HEK293 (cell line): ENCODE results near the gene OSTF1.

ENCODE experiments used
- CTCF ChIA-PET: fragments of 350-600 bp; formaldehyde crosslinking; extraction: SDS; loops from one replicate; lab custom pipeline; 2021; ENCODE audit warnings: antibody characterized with exemption; lab: Yijun Ruan, JAX
- POLR2A ChIA-PET: fragments of 300-600 bp; formaldehyde crosslinking; extraction: SDS; loops from one replicate; lab custom pipeline; 2020; ENCODE audit warnings: antibody characterized with exemption, inconsistent platforms; lab: Yijun Ruan, JAX
- H3K27ac ChIP-seq: fragments of 200-500 bp; sonication (Bioruptor generic); 2 replicates; pipeline ENCODE4 v1.5.1; 2014; ENCODE audit warnings: low read depth, low read length, control low read depth, inconsistent platforms; ENCODE audit errors: extremely low read depth
- H3K36me3 ChIP-seq, 2 experiments: fragments of 200-500 bp in 1 of 2; sonication (Bioruptor generic) in 1 of 2; 1 replicate in 1 of 2; 2 replicates in 1 of 2; pipeline ENCODE4 v1.5.1; 2014 to 2017; ENCODE audit warnings: inconsistent platforms in 2 of 2, low read length in 2 of 2; ENCODE audit not compliant: control insufficient read depth in 2 of 2, insufficient read depth in 1 of 2
- H3K4me1 ChIP-seq: fragments of 200-500 bp; sonication (Bioruptor generic); 2 replicates; pipeline ENCODE4 v1.5.1; 2014; ENCODE audit warnings: mild to moderate bottlenecking, low read length, inconsistent platforms; ENCODE audit not compliant: control insufficient read depth, insufficient read depth
- H3K4me3 ChIP-seq: 2 replicates; pipeline ENCODE4 v1.5.1; 2011; ENCODE audit warnings: low read depth, mild to moderate bottlenecking, control low read depth, low read length, moderate library complexity
- H3K9me3 ChIP-seq: fragments of 200-500 bp; sonication (Bioruptor generic); 2 replicates; pipeline ENCODE4 v1.5.1; 2014; ENCODE audit warnings: low read depth, low read length, inconsistent platforms; ENCODE audit not compliant: control insufficient read depth, insufficient read depth
- GLI2 ChIP-seq: fragments of 450-650 bp; formaldehyde crosslinking; IDR thresholded peaks from 2 replicates; pipeline ENCODE4; 2017; ENCODE audit warnings: missing biosample characterization, missing genetic modification characterization, low read depth, borderline replicate concordance
- KLF7 ChIP-seq: fragments of 450-650 bp; formaldehyde crosslinking; IDR thresholded peaks from 2 replicates; pipeline ENCODE4 v1.5.1; 2016; ENCODE audit warnings: missing biosample characterization, missing genetic modification characterization, borderline replicate concordance
- KLF8 ChIP-seq: fragments of 450-650 bp; formaldehyde crosslinking; IDR thresholded peaks from 2 replicates; pipeline ENCODE4 v1.5.1; 2016; ENCODE audit warnings: missing biosample characterization, missing genetic modification characterization
- ZNF2 ChIP-seq: fragments of 450-650 bp; formaldehyde crosslinking; IDR thresholded peaks from 2 replicates; pipeline ENCODE4 v1.5.1; 2016; ENCODE audit warnings: missing biosample characterization, missing genetic modification characterization
- ZNF221 ChIP-seq: fragments of 450-650 bp; formaldehyde crosslinking; IDR thresholded peaks from 2 replicates; pipeline ENCODE4 v1.5.1; 2017; ENCODE audit warnings: missing biosample characterization, missing genetic modification characterization, borderline replicate concordance
- ZNF302 ChIP-seq: fragments of 450-650 bp; formaldehyde crosslinking; IDR thresholded peaks from 2 replicates; pipeline ENCODE4 v1.5.1; 2016; ENCODE audit warnings: missing biosample characterization, missing genetic modification characterization, low read depth
- ZNF311 ChIP-seq: fragments of 450-650 bp; formaldehyde crosslinking; IDR thresholded peaks from 2 replicates; pipeline ENCODE4 v1.5.1; 2017; ENCODE audit warnings: missing biosample characterization, missing genetic modification characterization, borderline replicate concordance
- ZNF324 ChIP-seq: fragments of 450-650 bp; formaldehyde crosslinking; IDR thresholded peaks from 2 replicates; pipeline ENCODE4 v1.5.1; 2016; ENCODE audit warnings: missing biosample characterization, missing genetic modification characterization
- ZNF394 ChIP-seq: fragments of 450-650 bp; formaldehyde crosslinking; IDR thresholded peaks from 2 replicates; pipeline ENCODE4 v1.5.1; 2016; ENCODE audit warnings: missing biosample characterization, missing genetic modification characterization, mild to moderate bottlenecking, moderate library complexity, borderline replicate concordance
- ZNF404 ChIP-seq: fragments of 450-650 bp; formaldehyde crosslinking; IDR thresholded peaks from 2 replicates; pipeline ENCODE4 v1.5.1; 2017; ENCODE audit warnings: missing biosample characterization, missing genetic modification characterization
- ZNF426 ChIP-seq: fragments of 450-650 bp; formaldehyde crosslinking; IDR thresholded peaks from 2 replicates; pipeline ENCODE4 v1.5.1; 2017; ENCODE audit warnings: missing biosample characterization, missing genetic modification characterization, mild to moderate bottlenecking, inconsistent platforms, moderate library complexity
- ZNF610 ChIP-seq: fragments of 450-650 bp; formaldehyde crosslinking; IDR thresholded peaks from 2 replicates; pipeline ENCODE4 v1.5.1; 2016; ENCODE audit warnings: missing biosample characterization, missing genetic modification characterization, borderline replicate concordance
- ZNF626 ChIP-seq: fragments of 450-650 bp; sonication (Bioruptor Pico); formaldehyde crosslinking; IDR thresholded peaks from 2 replicates; pipeline ENCODE4 v1.5.1; 2018; ENCODE audit warnings: missing biosample characterization, missing genetic modification characterization, inconsistent platforms
- ZNF664 ChIP-seq: fragments of 450-650 bp; formaldehyde crosslinking; IDR thresholded peaks from 2 replicates; pipeline ENCODE4 v1.5.1; 2016; ENCODE audit warnings: missing biosample characterization, missing genetic modification characterization
- ZNF747 ChIP-seq: fragments of 450-650 bp; formaldehyde crosslinking; IDR thresholded peaks from 2 replicates; pipeline ENCODE4 v1.5.1; 2016; ENCODE audit warnings: missing biosample characterization, missing genetic modification characterization
- ZNF792 ChIP-seq: fragments of 450-650 bp; formaldehyde crosslinking; IDR thresholded peaks from 2 replicates; pipeline ENCODE4 v1.5.1; 2016; ENCODE audit warnings: missing biosample characterization, missing genetic modification characterization
- ZNF843 ChIP-seq: fragments of 450-650 bp; formaldehyde crosslinking; IDR thresholded peaks from 2 replicates; pipeline ENCODE4 v1.5.1; 2016; ENCODE audit warnings: missing biosample characterization, missing genetic modification characterization
- TF ChIP-seq, protein P1 (sequence below): fragments of 450-650 bp; formaldehyde crosslinking; IDR thresholded peaks from 2 replicates; pipeline ENCODE4 v1.5.1; 2016; ENCODE audit warnings: missing biosample characterization, missing genetic modification characterization, low read depth
- TF ChIP-seq, protein P2 (sequence below): fragments of 450-650 bp; formaldehyde crosslinking; IDR thresholded peaks from 2 replicates; pipeline ENCODE4 v1.5.1; 2017; ENCODE audit warnings: missing biosample characterization, missing genetic modification characterization
- TF ChIP-seq, protein P3 (sequence below): fragments of 450-650 bp; formaldehyde crosslinking; conservative IDR thresholded peaks from 2 replicates; pipeline ENCODE4 v1.5.1; 2016; ENCODE audit warnings: low read depth, missing biosample characterization, missing genetic modification characterization
- TF ChIP-seq, protein P4 (sequence below): fragments of 450-650 bp; formaldehyde crosslinking; IDR thresholded peaks from 2 replicates; pipeline ENCODE4 v1.5.1; 2016; ENCODE audit warnings: missing biosample characterization, missing genetic modification characterization
- TF ChIP-seq, protein P5 (sequence below): fragments of 450-650 bp; formaldehyde crosslinking; optimal IDR thresholded peaks from 2 replicates; pipeline ENCODE3; 2016; ENCODE audit warnings: missing biosample characterization, mild to moderate bottlenecking, missing genetic modification characterization
- TF ChIP-seq, protein P6 (sequence below): fragments of 450-650 bp; formaldehyde crosslinking; IDR thresholded peaks from 2 replicates; pipeline ENCODE4 v1.5.1; 2016; ENCODE audit warnings: missing biosample characterization, missing genetic modification characterization

OSTF1 gene

DNA sequence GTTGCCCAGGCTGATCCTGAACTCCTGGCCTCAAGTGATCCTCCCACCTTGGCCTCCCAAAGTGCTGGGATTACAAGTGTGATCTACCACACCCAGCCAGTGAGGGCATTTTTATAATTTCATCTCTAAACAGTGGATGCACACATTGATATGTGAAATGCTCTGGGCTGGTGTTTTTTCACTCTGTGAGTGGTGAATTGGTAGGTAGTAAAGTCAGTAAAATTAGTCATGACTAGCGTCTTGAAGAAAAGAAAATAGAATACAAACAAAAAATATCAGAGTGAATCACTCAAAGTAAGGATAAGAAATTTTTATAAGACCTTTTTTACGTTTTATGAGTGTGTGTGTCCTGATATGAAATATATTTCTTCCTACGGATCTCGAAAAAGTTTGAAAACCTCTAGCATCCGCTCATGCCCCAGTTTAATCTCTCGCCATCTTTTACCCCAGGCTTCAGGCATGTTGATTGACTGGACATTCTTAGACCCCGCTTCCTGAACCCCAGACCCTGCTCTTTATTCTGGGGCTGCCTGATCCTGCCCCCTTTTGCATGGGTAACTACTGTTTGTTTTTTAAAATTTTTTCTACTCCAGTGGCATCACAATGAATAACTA lies 14.0 kb downstream of the OSTF1 start (continued):
- TF ChIP-seq, protein P1, sequence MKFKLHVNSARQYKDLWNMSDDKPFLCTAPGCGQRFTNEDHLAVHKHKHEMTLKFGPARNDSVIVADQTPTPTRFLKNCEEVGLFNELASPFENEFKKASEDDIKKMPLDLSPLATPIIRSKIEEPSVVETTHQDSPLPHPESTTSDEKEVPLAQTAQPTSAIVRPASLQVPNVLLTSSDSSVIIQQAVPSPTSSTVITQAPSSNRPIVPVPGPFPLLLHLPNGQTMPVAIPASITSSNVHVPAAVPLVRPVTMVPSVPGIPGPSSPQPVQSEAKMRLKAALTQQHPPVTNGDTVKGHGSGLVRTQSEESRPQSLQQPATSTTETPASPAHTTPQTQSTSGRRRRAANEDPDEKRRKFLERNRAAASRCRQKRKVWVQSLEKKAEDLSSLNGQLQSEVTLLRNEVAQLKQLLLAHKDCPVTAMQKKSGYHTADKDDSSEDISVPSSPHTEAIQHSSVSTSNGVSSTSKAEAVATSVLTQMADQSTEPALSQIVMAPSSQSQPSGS (tag by site-specific recombination): no peak
- no peak for TF ChIP-seq ZNF221 (tag by site-specific recombination)
- no peak for TF ChIP-seq KLF7 (tag by site-specific recombination)
- TF ChIP-seq ZNF324 (tag by site-specific recombination): no peak
- TF ChIP-seq KLF8 (tag by site-specific recombination): no peak
- TF ChIP-seq, protein P2, sequence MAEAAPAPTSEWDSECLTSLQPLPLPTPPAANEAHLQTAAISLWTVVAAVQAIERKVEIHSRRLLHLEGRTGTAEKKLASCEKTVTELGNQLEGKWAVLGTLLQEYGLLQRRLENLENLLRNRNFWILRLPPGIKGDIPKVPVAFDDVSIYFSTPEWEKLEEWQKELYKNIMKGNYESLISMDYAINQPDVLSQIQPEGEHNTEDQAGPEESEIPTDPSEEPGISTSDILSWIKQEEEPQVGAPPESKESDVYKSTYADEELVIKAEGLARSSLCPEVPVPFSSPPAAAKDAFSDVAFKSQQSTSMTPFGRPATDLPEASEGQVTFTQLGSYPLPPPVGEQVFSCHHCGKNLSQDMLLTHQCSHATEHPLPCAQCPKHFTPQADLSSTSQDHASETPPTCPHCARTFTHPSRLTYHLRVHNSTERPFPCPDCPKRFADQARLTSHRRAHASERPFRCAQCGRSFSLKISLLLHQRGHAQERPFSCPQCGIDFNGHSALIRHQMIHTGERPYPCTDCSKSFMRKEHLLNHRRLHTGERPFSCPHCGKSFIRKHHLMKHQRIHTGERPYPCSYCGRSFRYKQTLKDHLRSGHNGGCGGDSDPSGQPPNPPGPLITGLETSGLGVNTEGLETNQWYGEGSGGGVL (tag by site-specific recombination): no peak
- TF ChIP-seq ZNF843: no peak
- TF ChIP-seq, protein P3, sequence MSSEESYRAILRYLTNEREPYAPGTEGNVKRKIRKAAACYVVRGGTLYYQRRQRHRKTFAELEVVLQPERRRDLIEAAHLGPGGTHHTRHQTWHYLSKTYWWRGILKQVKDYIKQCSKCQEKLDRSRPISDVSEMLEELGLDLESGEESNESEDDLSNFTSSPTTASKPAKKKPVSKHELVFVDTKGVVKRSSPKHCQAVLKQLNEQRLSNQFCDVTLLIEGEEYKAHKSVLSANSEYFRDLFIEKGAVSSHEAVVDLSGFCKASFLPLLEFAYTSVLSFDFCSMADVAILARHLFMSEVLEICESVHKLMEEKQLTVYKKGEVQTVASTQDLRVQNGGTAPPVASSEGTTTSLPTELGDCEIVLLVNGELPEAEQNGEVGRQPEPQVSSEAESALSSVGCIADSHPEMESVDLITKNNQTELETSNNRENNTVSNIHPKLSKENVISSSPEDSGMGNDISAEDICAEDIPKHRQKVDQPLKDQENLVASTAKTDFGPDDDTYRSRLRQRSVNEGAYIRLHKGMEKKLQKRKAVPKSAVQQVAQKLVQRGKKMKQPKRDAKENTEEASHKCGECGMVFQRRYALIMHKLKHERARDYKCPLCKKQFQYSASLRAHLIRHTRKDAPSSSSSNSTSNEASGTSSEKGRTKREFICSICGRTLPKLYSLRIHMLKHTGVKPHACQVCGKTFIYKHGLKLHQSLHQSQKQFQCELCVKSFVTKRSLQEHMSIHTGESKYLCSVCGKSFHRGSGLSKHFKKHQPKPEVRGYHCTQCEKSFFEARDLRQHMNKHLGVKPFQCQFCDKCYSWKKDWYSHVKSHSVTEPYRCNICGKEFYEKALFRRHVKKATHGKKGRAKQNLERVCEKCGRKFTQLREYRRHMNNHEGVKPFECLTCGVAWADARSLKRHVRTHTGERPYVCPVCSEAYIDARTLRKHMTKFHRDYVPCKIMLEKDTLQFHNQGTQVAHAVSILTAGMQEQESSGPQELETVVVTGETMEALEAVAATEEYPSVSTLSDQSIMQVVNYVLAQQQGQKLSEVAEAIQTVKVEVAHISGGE (tag by site-specific recombination): no peak
- no peak for TF ChIP-seq ZNF302 (tag by site-specific recombination)

DNA sequence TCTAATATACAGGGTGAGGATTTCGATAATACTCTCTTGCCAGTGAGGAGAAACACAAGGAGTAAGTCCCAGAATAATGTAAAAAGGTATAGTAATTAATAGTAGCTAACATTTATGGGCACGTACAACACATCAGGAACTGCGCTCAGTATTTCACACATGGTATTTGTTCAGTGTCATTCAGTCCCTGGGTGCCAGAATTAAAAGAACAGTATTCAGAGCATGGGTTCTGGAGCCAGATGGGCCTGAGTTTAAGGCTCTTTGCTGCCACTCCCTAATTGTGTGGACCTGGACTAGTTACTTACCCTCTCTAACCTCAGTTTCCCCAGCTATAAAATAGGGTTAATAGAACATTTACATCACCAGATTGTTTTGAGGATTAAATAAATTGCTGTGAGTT lies 16.3 kb downstream of the OSTF1 start:
- no peaks in the 10 kb centered on the region for H3K36me3 ChIP-seq
- H3K4me3 ChIP-seq: no peak overlapping the region
- POLR2A ChIA-PET: interaction anchor here (0.6 kb wide), 1 partner anchor 787 kb away, joined by 3 read pairs; no protein-coding TSS in a partner anchor
- H3K4me1 ChIP-seq: no peaks in the 10 kb centered on the region
- no peak overlapping the region for H3K27ac ChIP-seq
- H3K9me3 ChIP-seq: no peaks in the 10 kb centered on the region
- CTCF ChIA-PET: interaction anchor here (1.3 to 1.5 kb wide), 2 partner anchors 10 to 19 kb away, joined by 4 to 6 read pairs; no protein-coding TSS in a partner anchor
- no peak for TF ChIP-seq ZNF394 (tag by site-specific recombination)
- TF ChIP-seq, protein P4, sequence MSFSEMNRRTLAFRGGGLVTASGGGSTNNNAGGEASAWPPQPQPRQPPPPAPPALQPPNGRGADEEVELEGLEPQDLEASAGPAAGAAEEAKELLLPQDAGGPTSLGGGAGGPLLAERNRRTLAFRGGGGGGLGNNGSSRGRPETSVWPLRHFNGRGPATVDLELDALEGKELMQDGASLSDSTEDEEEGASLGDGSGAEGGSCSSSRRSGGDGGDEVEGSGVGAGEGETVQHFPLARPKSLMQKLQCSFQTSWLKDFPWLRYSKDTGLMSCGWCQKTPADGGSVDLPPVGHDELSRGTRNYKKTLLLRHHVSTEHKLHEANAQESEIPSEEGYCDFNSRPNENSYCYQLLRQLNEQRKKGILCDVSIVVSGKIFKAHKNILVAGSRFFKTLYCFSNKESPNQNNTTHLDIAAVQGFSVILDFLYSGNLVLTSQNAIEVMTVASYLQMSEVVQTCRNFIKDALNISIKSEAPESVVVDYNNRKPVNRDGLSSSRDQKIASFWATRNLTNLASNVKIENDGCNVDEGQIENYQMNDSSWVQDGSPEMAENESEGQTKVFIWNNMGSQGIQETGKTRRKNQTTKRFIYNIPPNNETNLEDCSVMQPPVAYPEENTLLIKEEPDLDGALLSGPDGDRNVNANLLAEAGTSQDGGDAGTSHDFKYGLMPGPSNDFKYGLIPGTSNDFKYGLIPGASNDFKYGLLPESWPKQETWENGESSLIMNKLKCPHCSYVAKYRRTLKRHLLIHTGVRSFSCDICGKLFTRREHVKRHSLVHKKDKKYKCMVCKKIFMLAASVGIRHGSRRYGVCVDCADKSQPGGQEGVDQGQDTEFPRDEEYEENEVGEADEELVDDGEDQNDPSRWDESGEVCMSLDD (tag by site-specific recombination): no peak
- no peak for TF ChIP-seq ZNF426
- no peak for TF ChIP-seq ZNF747 (tag by site-specific recombination)
- TF ChIP-seq ZNF2: no peak
- no peak for TF ChIP-seq ZNF626 (tag by site-specific recombination)
- no peak for TF ChIP-seq ZNF664 (tag by site-specific recombination)
- no peak for TF ChIP-seq GLI2 (tag by site-specific recombination)
- TF ChIP-seq, protein P5, sequence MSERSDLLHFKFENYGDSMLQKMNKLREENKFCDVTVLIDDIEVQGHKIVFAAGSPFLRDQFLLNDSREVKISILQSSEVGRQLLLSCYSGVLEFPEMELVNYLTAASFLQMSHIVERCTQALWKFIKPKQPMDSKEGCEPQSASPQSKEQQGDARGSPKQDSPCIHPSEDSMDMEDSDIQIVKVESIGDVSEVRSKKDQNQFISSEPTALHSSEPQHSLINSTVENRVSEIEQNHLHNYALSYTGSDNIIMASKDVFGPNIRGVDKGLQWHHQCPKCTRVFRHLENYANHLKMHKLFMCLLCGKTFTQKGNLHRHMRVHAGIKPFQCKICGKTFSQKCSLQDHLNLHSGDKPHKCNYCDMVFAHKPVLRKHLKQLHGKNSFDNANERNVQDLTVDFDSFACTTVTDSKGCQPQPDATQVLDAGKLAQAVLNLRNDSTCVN (tag by site-specific recombination): no peak
- TF ChIP-seq ZNF404 (tag by site-specific recombination): no peak
- no peak for TF ChIP-seq ZNF610 (tag by site-specific recombination)
- TF ChIP-seq ZNF311 (tag by site-specific recombination): no peak
- TF ChIP-seq, protein P6, sequence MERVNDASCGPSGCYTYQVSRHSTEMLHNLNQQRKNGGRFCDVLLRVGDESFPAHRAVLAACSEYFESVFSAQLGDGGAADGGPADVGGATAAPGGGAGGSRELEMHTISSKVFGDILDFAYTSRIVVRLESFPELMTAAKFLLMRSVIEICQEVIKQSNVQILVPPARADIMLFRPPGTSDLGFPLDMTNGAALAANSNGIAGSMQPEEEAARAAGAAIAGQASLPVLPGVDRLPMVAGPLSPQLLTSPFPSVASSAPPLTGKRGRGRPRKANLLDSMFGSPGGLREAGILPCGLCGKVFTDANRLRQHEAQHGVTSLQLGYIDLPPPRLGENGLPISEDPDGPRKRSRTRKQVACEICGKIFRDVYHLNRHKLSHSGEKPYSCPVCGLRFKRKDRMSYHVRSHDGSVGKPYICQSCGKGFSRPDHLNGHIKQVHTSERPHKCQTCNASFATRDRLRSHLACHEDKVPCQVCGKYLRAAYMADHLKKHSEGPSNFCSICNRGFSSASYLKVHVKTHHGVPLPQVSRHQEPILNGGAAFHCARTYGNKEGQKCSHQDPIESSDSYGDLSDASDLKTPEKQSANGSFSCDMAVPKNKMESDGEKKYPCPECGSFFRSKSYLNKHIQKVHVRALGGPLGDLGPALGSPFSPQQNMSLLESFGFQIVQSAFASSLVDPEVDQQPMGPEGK (tag by site-specific recombination): no peak
- TF ChIP-seq ZNF792 (tag by site-specific recombination): no peak
